Heart left ventricle (tissue), 13 donors: Measurements from ENCODE around the gene TXNDC5.

Experiments used
- CTCF ChIP-seq, 12 donors: fragments of 200-600 bp; sonication (generic) in 4 of 12; IDR thresholded peaks; one replicate each; pipeline versions ENCODE4 v1.5.0 to v1.8.0; 2018 to 2022; ENCODE audit warnings: antibody characterized with exemption in 12 of 12, mild to moderate bottlenecking in 5 of 12
- POLR2A ChIP-seq, 2 donors: fragments of 450-650 bp; IDR thresholded peaks; one replicate each; pipeline ENCODE4 v1.6.1; 2017; ENCODE audit warnings: antibody characterized with exemption in 2 of 2, mild to moderate bottlenecking in 2 of 2, moderate library complexity in 2 of 2
- donor health status: ischemic (EF 13 %, LVEDD 7.1; RV severe dilation, severe dysfunction).
- donor health status: DM: no; HTN: yes; CAD: no.
- donor health status: DM: no; HTN: no; CAD: no.
- donor health status: ischemic (EF 25% LVEDD 6.9; RV normal size, moderate dysfunction).
- donor health status: ischemic (EF 25% LVEDD 5.7; RV mildly dilated, moderate dysfunction).
- donor health status: ischemic (EF 35%, LVEDD 5.7; RV mildly dilated, moderate dysfunction).
- donor health status: nonischemic (EF 11% LVEDD 7.7; RV severe dilation, severe dysfunction).
- donor health status: DM: yes; HTN: yes; CAD: no.
- donor health status: PGD.
- donor health status: ischemic (EF 29% LVEDD 5.4; RV normal size, mild dysfunction).
- donor health status: nonischemic (EF 23%, LVEDD 6.1; RV moderate dilation, normal function).

- TF ChIP-seq CTCF (IDR thresholded peaks at IDR 0.05) = no peak
- TF ChIP-seq POLR2A (IDR thresholded peaks at IDR 0.05) = no peak
Measured at GRCh38 chr6:7878401-7878964, 32.1 kb downstream of the TXNDC5 start.
